LNCaP clone FGC (cell line): Measurements from ENCODE around the gene AZIN2.
"Not testable (repeated sequence)": the region's sequence is repeated elsewhere in the genome, so short reads cannot be mapped to it uniquely, and the experiment has no call there.

Source experiments
- DNase-seq: peaks from one replicate; pipeline ENCODE4 v3.0.0-alpha.2; 2011; ENCODE audit warnings: low read depth
- H3K4me3 ChIP-seq: 2 replicates; pipeline ENCODE4 v1.5.1; 2011; ENCODE audit warnings: mild to moderate bottlenecking, low read depth, low read length, control low read depth
- TF ChIP-seq, protein P1 (sequence below): IDR thresholded peaks from 2 replicates; pipeline ENCODE4 v1.5.1; 2012; ENCODE audit warnings: mild to moderate bottlenecking; ENCODE audit not compliant: control insufficient read depth, insufficient read depth; ENCODE audit errors: extremely low read depth

Gene AZIN2

DNA sequence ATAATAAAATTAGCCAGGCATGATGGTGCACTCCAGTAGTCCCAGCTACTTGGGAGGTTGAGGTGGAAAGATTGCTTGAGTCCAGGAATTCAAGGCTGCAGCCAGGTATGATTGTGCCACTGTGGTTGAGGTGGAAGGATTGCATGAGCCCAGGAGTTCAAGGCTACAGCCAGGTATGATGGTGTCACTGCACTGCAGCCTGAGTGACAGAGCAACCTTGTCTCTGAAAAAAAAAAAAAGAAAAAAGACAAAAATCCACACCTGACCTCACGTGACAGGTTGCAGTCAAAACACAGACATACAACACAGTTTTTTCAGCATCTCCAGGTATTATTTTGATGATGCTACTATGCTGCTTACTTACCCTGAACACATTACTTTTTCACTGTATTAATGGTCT is 39.9 kb upstream of the AZIN2 start:
- DNase-seq, result no peak
- TF ChIP-seq, protein P1, sequence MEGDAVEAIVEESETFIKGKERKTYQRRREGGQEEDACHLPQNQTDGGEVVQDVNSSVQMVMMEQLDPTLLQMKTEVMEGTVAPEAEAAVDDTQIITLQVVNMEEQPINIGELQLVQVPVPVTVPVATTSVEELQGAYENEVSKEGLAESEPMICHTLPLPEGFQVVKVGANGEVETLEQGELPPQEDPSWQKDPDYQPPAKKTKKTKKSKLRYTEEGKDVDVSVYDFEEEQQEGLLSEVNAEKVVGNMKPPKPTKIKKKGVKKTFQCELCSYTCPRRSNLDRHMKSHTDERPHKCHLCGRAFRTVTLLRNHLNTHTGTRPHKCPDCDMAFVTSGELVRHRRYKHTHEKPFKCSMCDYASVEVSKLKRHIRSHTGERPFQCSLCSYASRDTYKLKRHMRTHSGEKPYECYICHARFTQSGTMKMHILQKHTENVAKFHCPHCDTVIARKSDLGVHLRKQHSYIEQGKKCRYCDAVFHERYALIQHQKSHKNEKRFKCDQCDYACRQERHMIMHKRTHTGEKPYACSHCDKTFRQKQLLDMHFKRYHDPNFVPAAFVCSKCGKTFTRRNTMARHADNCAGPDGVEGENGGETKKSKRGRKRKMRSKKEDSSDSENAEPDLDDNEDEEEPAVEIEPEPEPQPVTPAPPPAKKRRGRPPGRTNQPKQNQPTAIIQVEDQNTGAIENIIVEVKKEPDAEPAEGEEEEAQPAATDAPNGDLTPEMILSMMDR, result no peak
- H3K4me3 ChIP-seq, result no peak overlapping the region

DNA sequence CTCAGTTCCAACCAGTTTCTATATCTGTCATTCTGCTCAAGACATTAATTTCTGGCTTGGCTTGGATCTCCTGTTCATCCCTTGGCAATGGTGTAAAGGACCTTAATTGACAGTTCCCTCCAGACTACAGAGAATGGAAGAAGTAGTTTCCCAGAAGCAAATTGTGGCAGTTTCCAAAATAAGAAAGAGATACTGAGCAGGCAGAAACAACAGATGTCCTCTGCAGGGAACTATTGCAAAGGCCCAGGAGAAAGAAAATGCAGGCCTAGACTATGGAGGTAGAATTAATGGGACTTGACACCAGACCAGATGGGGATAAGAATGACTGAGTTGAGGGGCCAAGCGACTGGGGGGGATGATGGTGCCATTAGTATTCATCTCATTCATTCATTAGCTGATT is 38.1 kb upstream of the AZIN2 start:
- TF ChIP-seq, protein P1, result no peak

DNA sequence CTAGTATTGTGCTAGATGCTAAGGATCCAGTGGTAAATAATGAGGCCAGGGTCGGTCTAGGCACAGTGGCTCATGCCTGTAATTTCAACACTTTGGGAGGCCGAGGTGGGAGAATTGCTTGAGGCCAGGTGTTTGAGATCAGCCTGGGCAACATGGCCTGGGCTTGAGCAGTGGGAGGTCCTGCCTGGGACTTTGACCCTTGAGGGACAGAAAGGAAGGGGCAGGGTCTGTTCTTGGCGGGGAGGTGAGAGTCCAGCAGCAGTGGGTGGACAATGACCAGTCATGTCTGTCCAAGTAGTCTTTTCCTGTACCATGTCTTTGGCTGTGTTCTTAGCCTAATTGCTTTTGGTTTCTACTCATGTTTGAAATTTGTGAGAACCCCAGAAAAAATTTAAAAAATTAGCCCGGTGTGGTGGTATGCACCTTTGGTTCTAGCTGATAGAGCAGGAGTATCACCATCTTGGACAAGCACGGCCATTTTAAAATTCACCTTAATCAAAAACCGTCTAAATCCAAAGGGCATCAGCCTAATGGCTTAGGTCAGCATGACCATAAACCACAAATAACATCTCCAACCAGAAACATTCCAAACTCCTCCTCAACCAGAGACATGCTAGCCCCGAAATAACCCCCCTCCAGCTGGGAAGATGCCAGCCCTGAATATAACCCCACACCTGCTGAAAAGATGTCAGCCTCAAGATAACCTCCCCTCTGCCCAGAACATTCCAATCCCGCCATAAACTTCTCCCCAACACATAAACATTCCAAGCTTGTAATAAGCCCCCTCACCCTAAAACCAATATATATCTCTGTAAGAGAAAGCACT is 37.5 kb upstream of the AZIN2 start:
- TF ChIP-seq, protein P1, result no peak
- H3K4me3 ChIP-seq, result no peak overlapping the region
- no peak for DNase-seq

More for the DNA sequence above, 38.1 kb upstream of the AZIN2 start:
- H3K4me3 ChIP-seq, result no peak overlapping the region
- no peak for DNase-seq

DNA sequence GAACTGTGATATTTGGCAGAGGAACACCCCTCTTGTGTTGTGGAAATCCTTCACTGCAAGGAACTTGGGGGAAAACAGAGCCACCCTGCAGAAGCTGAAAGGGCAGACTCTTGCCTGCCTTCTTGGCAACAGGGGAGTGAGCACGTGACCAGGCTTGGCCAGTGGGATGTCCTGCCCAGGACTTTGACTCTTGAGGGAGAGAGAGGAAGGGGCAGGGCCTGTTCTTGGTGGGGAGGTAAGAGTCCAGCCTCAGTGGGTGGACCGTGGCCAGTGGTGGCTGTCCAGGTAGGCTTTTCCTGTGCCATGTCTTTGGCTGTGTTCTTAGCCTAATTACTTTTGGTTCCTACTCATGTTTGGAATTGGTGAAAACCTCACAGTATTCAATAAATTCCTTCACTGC is 35.7 kb upstream of the AZIN2 start:
- DNase-seq, result no peak

DNA sequence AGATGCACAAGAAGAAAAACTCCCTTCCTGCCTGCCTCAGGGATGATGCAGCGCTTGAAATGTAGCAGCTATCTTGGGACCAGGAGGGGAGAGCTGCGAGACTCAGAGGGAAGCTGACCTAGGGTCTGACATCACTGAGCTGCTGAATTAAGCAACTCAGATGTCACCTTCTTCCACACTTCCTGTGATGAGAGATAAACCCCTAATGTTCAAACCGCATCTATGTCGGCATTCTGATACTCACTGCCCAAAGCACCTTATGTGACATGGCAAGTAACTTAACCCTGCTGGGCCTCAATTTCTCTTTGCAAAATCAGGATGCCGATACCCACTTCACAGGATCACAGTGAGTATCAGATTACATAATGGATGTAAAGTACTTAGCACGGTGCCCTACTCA is 35.1 kb upstream of the AZIN2 start:
- no peak overlapping the region for H3K4me3 ChIP-seq
- no peak for DNase-seq
- TF ChIP-seq, protein P1, result no peak

More for the DNA sequence above, 35.7 kb upstream of the AZIN2 start:
- TF ChIP-seq, protein P1, result no peak
- H3K4me3 ChIP-seq, result no peak overlapping the region

DNA sequence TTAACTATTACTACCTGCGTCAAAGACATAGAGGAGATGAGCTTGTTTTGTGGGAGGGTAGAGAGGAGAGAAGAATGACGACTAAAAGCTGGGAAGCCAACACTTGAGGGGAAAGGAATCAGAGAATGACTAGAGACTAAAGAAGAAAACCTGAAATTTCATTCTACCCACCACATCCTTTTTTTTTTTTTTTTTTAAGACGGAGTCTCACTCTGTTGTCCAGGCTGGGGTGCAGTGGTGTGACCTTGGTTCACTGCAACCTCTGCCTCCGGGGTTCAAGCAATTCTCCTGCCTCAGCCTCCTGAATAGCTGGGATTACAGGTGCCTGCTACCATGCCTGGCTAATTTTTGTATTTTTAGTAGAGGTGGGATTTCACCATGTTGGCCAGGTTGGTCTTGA is 34.7 kb upstream of the AZIN2 start:
- DNase-seq, H3K4me3 ChIP-seq: not testable (repeated sequence)

DNA sequence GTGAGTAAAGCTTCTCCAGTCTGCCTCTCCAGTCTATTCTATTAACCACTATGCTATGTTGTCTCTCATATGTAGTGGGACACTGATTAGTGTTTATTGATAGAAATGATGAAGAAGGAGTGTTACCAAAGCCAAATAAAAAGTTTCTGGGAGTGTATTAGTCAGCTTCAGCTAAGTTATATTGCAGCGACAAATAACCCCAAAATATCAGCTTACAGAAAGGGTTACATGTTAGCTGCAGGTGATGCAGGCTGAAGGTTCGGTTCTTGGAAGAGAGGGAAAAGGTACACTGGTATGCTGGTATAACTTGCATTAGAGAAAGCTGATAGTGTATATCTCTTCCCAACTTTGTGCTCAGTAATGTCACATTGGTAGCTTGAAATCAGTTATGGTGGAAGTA is 33.7 kb upstream of the AZIN2 start:
- TF ChIP-seq, protein P1, result no peak
- no peak for DNase-seq
- no peak overlapping the region for H3K4me3 ChIP-seq
